Endothelial cell of umbilical vein (primary cell): Measurements from ENCODE around the gene ALK. TPM values are rescaled to one million over a fixed set of nuclear protein-coding genes. Genes with fewer than 3 reads are reported as not detected.

Experiments used
- BruUV-seq: library from RNA; stranded (reverse); fragments of 400-500 nt; replicated peaks from 2 replicates; lab custom pipeline; 2021; lab: Mats Ljungman, UMichigan
- CTCF ChIA-PET: fragments of 300-600, 350-600 bp; sonication (Branson Sonifier 250); formaldehyde crosslinking; loops from one replicate; lab custom pipeline; 2021; ENCODE audit warnings: antibody characterized with exemption, inconsistent platforms; lab: Charles Lee
- POLR2A ChIA-PET: fragments of 300-600, 350-600 bp; sonication (Branson Sonifier 250); formaldehyde crosslinking; loops from one replicate; lab custom pipeline; 2021; ENCODE audit warnings: antibody characterized with exemption, inconsistent platforms; lab: Charles Lee
- DNase-seq: peaks from one replicate; pipeline ENCODE4 v3.0.0-alpha.2; 2011; ENCODE audit warnings: low read depth, low spot score
- FAIRE-seq: peaks from 2 replicates; lab custom pipeline; 2011; peaks lifted over from hg19 to GRCh38; lab: Jason Lieb, UNC
- H2AFZ ChIP-seq: 2 replicates; pipeline ENCODE4 v1.6.0; 2012; ENCODE audit warnings: low read depth, low read length, control low read depth, inconsistent platforms
- H3K27ac ChIP-seq: 2 replicates; pipeline ENCODE4 v1.5.1; 2011; ENCODE audit warnings: low read depth, mild to moderate bottlenecking, control low read depth, low read length, moderate library complexity; ENCODE audit not compliant: insufficient read depth
- H3K27me3 ChIP-seq, 2 experiments: 2 replicates each; pipeline versions ENCODE4 v1.6.0 to v1.6.1; 2011; ENCODE audit warnings: low read length in 2 of 2, mixed read lengths in 1 of 2; ENCODE audit not compliant: control insufficient read depth in 2 of 2, insufficient read depth in 2 of 2
- H3K36me3 ChIP-seq, 2 experiments: 2 replicates in 1 of 2; 3 replicates in 1 of 2; pipeline ENCODE4 v1.5.1; 2011; ENCODE audit warnings: low read length in 2 of 2, mild to moderate bottlenecking in 1 of 2, moderate library complexity in 1 of 2; ENCODE audit not compliant: control insufficient read depth in 2 of 2, insufficient read depth in 2 of 2; ENCODE audit errors: extremely low read depth in 1 of 2
- H3K4me1 ChIP-seq: 3 replicates; pipeline ENCODE4 v1.5.1; 2011; ENCODE audit warnings: mild to moderate bottlenecking, low read length; ENCODE audit not compliant: control insufficient read depth, insufficient read depth; ENCODE audit errors: extremely low read depth
- H3K4me2 ChIP-seq: 2 replicates; pipeline ENCODE4 v1.6.1; 2011; ENCODE audit warnings: low read length, control low read depth, mixed read lengths; ENCODE audit not compliant: insufficient read depth
- H3K4me3 ChIP-seq, 3 experiments: fragments of 200-600 bp in 1 of 3; sonication (generic), shearing (Covaris generic) in 1 of 3; replicated peaks in 1 of 3; 2 replicates each; pipeline ENCODE4 v1.5.1; 2011 to 2016; ENCODE audit warnings: control low read depth in 3 of 3, low read length in 3 of 3, mild to moderate bottlenecking in 2 of 3, inconsistent platforms in 1 of 3, low read depth in 1 of 3, moderate library complexity in 1 of 3; ENCODE audit not compliant: insufficient read depth in 1 of 3
- H3K79me2 ChIP-seq: 2 replicates; pipeline ENCODE4 v1.6.0; 2012; ENCODE audit warnings: low read length, inconsistent platforms; ENCODE audit not compliant: control insufficient read depth, insufficient read depth
- H3K9ac ChIP-seq: replicated peaks from 2 replicates; pipeline ENCODE3; 2011; ENCODE audit warnings: low read length, control low read depth; ENCODE audit not compliant: insufficient read depth; ENCODE audit errors: extremely low read depth
- H3K9me1 ChIP-seq: replicated peaks from 3 replicates; pipeline ENCODE4 v1.6.0; 2011; ENCODE audit warnings: mild to moderate bottlenecking, low read length; ENCODE audit not compliant: control insufficient read depth, insufficient read depth; ENCODE audit errors: extremely low read depth
- H3K9me3 ChIP-seq: replicated peaks from 2 replicates; pipeline ENCODE4 v1.5.1; 2012; ENCODE audit warnings: low read length, inconsistent platforms; ENCODE audit not compliant: control insufficient read depth, insufficient read depth
- H4K20me1 ChIP-seq: replicated peaks from 2 replicates; pipeline ENCODE3; 2011; ENCODE audit warnings: mild to moderate bottlenecking, low read length; ENCODE audit not compliant: control insufficient read depth, insufficient read depth; ENCODE audit errors: extremely low read depth
- EZH2 ChIP-seq: IDR thresholded peaks from 2 replicates; pipeline ENCODE4 v1.6.1; 2012; ENCODE audit warnings: borderline replicate concordance, low read depth, mild to moderate bottlenecking, moderate library complexity, low read length, inconsistent platforms; ENCODE audit not compliant: severe bottlenecking
- FOS ChIP-seq: IDR thresholded peaks from 2 replicates; pipeline ENCODE4 v1.6.1; 2011; ENCODE audit warnings: mild to moderate bottlenecking, low read length, moderate library complexity, borderline replicate concordance; ENCODE audit not compliant: insufficient read depth
- GATA2 ChIP-seq: IDR thresholded peaks from 2 replicates; pipeline ENCODE4 v1.7.0; 2011; ENCODE audit warnings: low read depth, mild to moderate bottlenecking, moderate library complexity, mixed read lengths, low read length; ENCODE audit not compliant: insufficient read length, insufficient read depth
- JUN ChIP-seq: IDR thresholded peaks from 2 replicates; pipeline ENCODE4 v1.6.1; 2011; ENCODE audit warnings: borderline replicate concordance, low read depth; ENCODE audit not compliant: insufficient read length, insufficient read depth
- MYC ChIP-seq: IDR thresholded peaks from one replicate; pipeline ENCODE4 v1.6.1; 2011; ENCODE audit warnings: mild to moderate bottlenecking, low read depth, low read length
- POLR2A ChIP-seq: IDR thresholded peaks from 2 replicates; pipeline ENCODE4 v1.6.1; 2012; ENCODE audit warnings: low read depth, mild to moderate bottlenecking, control low read depth, low read length
- POLR2AphosphoS5 ChIP-seq: IDR thresholded peaks from 2 replicates; pipeline ENCODE4 v1.6.1; 2012; ENCODE audit warnings: low read depth, mild to moderate bottlenecking, control low read depth, low read length, moderate library complexity; ENCODE audit not compliant: insufficient read depth
- dilution Hi-C: fragments of 300-500 bp; cut with MboI; formaldehyde crosslinking; loops from one replicate; pipeline ENCODE4 v1.15.0; 2019; ENCODE audit warnings: low sequenced_read_pairs; ENCODE audit not compliant: extremely low pct_ligation_motif_present
- intact Hi-C: fragments of 100-400 bp; cut with micrococcal nuclease; formaldehyde crosslinking; loops from one replicate; pipeline ENCODE4 v1.10.0; 2022
- polyA plus RNA-seq, 4 experiments: library from polyadenylated mRNA; depleted of rRNA in 3 of 4; stranded (reverse) in 3 of 4; unstranded in 1 of 4; fragments of >200 nt; gene quantifications; 2 replicates each; pipeline versions ENCODE4 v1.2.1 to v1.2.3, GENCODE V29; 2011 to 2012; ENCODE audit warnings: missing spikeins in 1 of 4
- total RNA-seq: library from RNA; stranded (reverse); gene quantifications from 2 replicates; pipeline ENCODE4 v1.2.3, GENCODE V29; 2021
- TF ChIP-seq, protein P1 (sequence below), 2 donors: IDR thresholded peaks; 1 replicate in 1 of 2; 2 replicates in 1 of 2; pipeline ENCODE4 v1.5.1; 2011; ENCODE audit warnings: low read length in 2 of 2, mild to moderate bottlenecking in 2 of 2, moderate library complexity in 2 of 2, control low read depth in 1 of 2, inconsistent platforms in 1 of 2, low read depth in 1 of 2; ENCODE audit not compliant: insufficient read depth in 1 of 2; ENCODE audit errors: extremely low read depth in 1 of 2
- TF ChIP-seq, protein P2 (sequence below): IDR thresholded peaks from 2 replicates; pipeline ENCODE4 v1.6.1; 2011; ENCODE audit not compliant: insufficient read depth, insufficient read length

The ALK gene
- total and polyA plus RNA-seq, 2 donors (not counting 3 experiments of a cell fraction or from before 2014, with no cell fraction given), result not detected

DNA sequence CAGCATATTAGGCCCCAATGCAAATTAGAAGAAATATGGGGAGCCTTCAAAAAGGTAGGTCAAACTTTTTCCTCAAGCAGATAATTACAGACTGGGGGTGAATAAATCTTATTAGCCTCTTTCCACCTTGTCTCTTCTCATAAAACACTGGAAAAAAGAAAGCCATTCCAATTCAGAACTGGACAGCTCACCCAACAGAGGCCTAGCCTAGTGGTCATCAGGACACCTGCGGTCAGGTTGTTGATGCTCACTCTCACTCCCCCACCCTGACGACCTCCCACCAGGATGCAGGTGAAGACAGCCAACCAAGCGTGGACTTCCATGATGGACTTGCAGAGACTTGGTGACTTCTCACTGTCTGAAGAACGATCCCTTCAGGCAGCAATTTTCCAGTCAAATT lies 207.1 kb downstream of the ALK start:
- Histone ChIP-seq H3K27me3 (no peaks in the 10 kb centered on the region), H3K36me3 (no peaks in the 10 kb centered on the region), H4K20me1 (no peaks in the 10 kb centered on the region), H2AFZ (no peak overlapping the region), H3K9ac (no peak overlapping the region), H3K4me3 (no peak overlapping the region), H3K4me1 (no peaks in the 10 kb centered on the region), H3K4me2 (no peak overlapping the region), H3K79me2 (no peaks in the 10 kb centered on the region), H3K9me3 (peaks cover 8% of the 10 kb centered on the region), H3K27ac (no peak overlapping the region), H3K9me1 (no peaks in the 10 kb centered on the region)
- POLR2A ChIA-PET, result no interaction called here
- CTCF ChIA-PET, result no interaction called here
- dilution Hi-C loops (no loop called here), intact Hi-C loops (no loop called here)
- TF ChIP-seq MYC (no peak), POLR2AphosphoS5 (no peak), GATA2 (no peak), FOS (no peak), EZH2 (no peak), POLR2A (no peak), JUN (no peak)
- TF ChIP-seq, protein P1, sequence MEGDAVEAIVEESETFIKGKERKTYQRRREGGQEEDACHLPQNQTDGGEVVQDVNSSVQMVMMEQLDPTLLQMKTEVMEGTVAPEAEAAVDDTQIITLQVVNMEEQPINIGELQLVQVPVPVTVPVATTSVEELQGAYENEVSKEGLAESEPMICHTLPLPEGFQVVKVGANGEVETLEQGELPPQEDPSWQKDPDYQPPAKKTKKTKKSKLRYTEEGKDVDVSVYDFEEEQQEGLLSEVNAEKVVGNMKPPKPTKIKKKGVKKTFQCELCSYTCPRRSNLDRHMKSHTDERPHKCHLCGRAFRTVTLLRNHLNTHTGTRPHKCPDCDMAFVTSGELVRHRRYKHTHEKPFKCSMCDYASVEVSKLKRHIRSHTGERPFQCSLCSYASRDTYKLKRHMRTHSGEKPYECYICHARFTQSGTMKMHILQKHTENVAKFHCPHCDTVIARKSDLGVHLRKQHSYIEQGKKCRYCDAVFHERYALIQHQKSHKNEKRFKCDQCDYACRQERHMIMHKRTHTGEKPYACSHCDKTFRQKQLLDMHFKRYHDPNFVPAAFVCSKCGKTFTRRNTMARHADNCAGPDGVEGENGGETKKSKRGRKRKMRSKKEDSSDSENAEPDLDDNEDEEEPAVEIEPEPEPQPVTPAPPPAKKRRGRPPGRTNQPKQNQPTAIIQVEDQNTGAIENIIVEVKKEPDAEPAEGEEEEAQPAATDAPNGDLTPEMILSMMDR (IDR thresholded peaks at IDR 0.05; ENCODE audit: extremely low read depth in 1 of 2, insufficient read depth in 1 of 2, low read depth in 1 of 2, low read length in 2 of 2), result no peak
- TF ChIP-seq, protein P2, sequence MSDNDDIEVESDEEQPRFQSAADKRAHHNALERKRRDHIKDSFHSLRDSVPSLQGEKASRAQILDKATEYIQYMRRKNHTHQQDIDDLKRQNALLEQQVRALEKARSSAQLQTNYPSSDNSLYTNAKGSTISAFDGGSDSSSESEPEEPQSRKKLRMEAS, result no peak
- no peak for FAIRE-seq
- BruUV-seq, result no TSS peak
- no peak for DNase-seq
